Endothelial cell of umbilical vein (primary cell): ENCODE data around the gene RPH3AL. TPM values are rescaled to one million over a fixed set of nuclear protein-coding genes. Genes with fewer than 3 reads are reported as not detected.

ENCODE experiments used
- BruUV-seq: library from RNA; stranded (reverse); fragments of 400-500 nt; replicated peaks from 2 replicates; lab custom pipeline; 2021; lab: Mats Ljungman, UMichigan
- CTCF ChIA-PET: fragments of 300-600, 350-600 bp; sonication (Branson Sonifier 250); formaldehyde crosslinking; loops from one replicate; lab custom pipeline; 2021; ENCODE audit warnings: antibody characterized with exemption, inconsistent platforms; lab: Charles Lee
- POLR2A ChIA-PET: fragments of 300-600, 350-600 bp; sonication (Branson Sonifier 250); formaldehyde crosslinking; loops from one replicate; lab custom pipeline; 2021; ENCODE audit warnings: antibody characterized with exemption, inconsistent platforms; lab: Charles Lee
- DNase-seq: peaks from one replicate; pipeline ENCODE4 v3.0.0-alpha.2; 2011; ENCODE audit warnings: low read depth, low spot score
- FAIRE-seq: peaks from 2 replicates; lab custom pipeline; 2011; peaks lifted over from hg19 to GRCh38; lab: Jason Lieb, UNC
- H2AFZ ChIP-seq: 2 replicates; pipeline ENCODE4 v1.6.0; 2012; ENCODE audit warnings: low read depth, low read length, control low read depth, inconsistent platforms
- H3K27ac ChIP-seq: 2 replicates; pipeline ENCODE4 v1.5.1; 2011; ENCODE audit warnings: low read depth, mild to moderate bottlenecking, control low read depth, low read length, moderate library complexity; ENCODE audit not compliant: insufficient read depth
- H3K27me3 ChIP-seq, 2 experiments: 2 replicates each; pipeline versions ENCODE4 v1.6.0 to v1.6.1; 2011; ENCODE audit warnings: low read length in 2 of 2, mixed read lengths in 1 of 2; ENCODE audit not compliant: control insufficient read depth in 2 of 2, insufficient read depth in 2 of 2
- H3K36me3 ChIP-seq, 2 experiments: 2 replicates in 1 of 2; 3 replicates in 1 of 2; pipeline ENCODE4 v1.5.1; 2011; ENCODE audit warnings: low read length in 2 of 2, mild to moderate bottlenecking in 1 of 2, moderate library complexity in 1 of 2; ENCODE audit not compliant: control insufficient read depth in 2 of 2, insufficient read depth in 2 of 2; ENCODE audit errors: extremely low read depth in 1 of 2
- H3K4me1 ChIP-seq: 3 replicates; pipeline ENCODE4 v1.5.1; 2011; ENCODE audit warnings: mild to moderate bottlenecking, low read length; ENCODE audit not compliant: control insufficient read depth, insufficient read depth; ENCODE audit errors: extremely low read depth
- H3K4me2 ChIP-seq: 2 replicates; pipeline ENCODE4 v1.6.1; 2011; ENCODE audit warnings: low read length, control low read depth, mixed read lengths; ENCODE audit not compliant: insufficient read depth
- H3K4me3 ChIP-seq, 3 experiments: fragments of 200-600 bp in 1 of 3; sonication (generic), shearing (Covaris generic) in 1 of 3; replicated peaks in 1 of 3; 2 replicates each; pipeline ENCODE4 v1.5.1; 2011 to 2016; ENCODE audit warnings: control low read depth in 3 of 3, low read length in 3 of 3, mild to moderate bottlenecking in 2 of 3, inconsistent platforms in 1 of 3, low read depth in 1 of 3, moderate library complexity in 1 of 3; ENCODE audit not compliant: insufficient read depth in 1 of 3
- H3K79me2 ChIP-seq: 2 replicates; pipeline ENCODE4 v1.6.0; 2012; ENCODE audit warnings: low read length, inconsistent platforms; ENCODE audit not compliant: control insufficient read depth, insufficient read depth
- H3K9ac ChIP-seq: replicated peaks from 2 replicates; pipeline ENCODE3; 2011; ENCODE audit warnings: low read length, control low read depth; ENCODE audit not compliant: insufficient read depth; ENCODE audit errors: extremely low read depth
- H3K9me1 ChIP-seq: replicated peaks from 3 replicates; pipeline ENCODE4 v1.6.0; 2011; ENCODE audit warnings: mild to moderate bottlenecking, low read length; ENCODE audit not compliant: control insufficient read depth, insufficient read depth; ENCODE audit errors: extremely low read depth
- H3K9me3 ChIP-seq: replicated peaks from 2 replicates; pipeline ENCODE4 v1.5.1; 2012; ENCODE audit warnings: low read length, inconsistent platforms; ENCODE audit not compliant: control insufficient read depth, insufficient read depth
- H4K20me1 ChIP-seq: replicated peaks from 2 replicates; pipeline ENCODE3; 2011; ENCODE audit warnings: mild to moderate bottlenecking, low read length; ENCODE audit not compliant: control insufficient read depth, insufficient read depth; ENCODE audit errors: extremely low read depth
- CTCF ChIP-seq, 2 donors: IDR thresholded peaks; 1 replicate in 1 of 2; 2 replicates in 1 of 2; pipeline ENCODE4 v1.5.1; 2011; ENCODE audit warnings: low read length in 2 of 2, mild to moderate bottlenecking in 2 of 2, moderate library complexity in 2 of 2, control low read depth in 1 of 2, inconsistent platforms in 1 of 2, low read depth in 1 of 2; ENCODE audit not compliant: insufficient read depth in 1 of 2; ENCODE audit errors: extremely low read depth in 1 of 2
- EZH2 ChIP-seq: IDR thresholded peaks from 2 replicates; pipeline ENCODE4 v1.6.1; 2012; ENCODE audit warnings: borderline replicate concordance, low read depth, mild to moderate bottlenecking, moderate library complexity, low read length, inconsistent platforms; ENCODE audit not compliant: severe bottlenecking
- FOS ChIP-seq: IDR thresholded peaks from 2 replicates; pipeline ENCODE4 v1.6.1; 2011; ENCODE audit warnings: mild to moderate bottlenecking, low read length, moderate library complexity, borderline replicate concordance; ENCODE audit not compliant: insufficient read depth
- GATA2 ChIP-seq: IDR thresholded peaks from 2 replicates; pipeline ENCODE4 v1.7.0; 2011; ENCODE audit warnings: low read depth, mild to moderate bottlenecking, moderate library complexity, mixed read lengths, low read length; ENCODE audit not compliant: insufficient read length, insufficient read depth
- JUN ChIP-seq: IDR thresholded peaks from 2 replicates; pipeline ENCODE4 v1.6.1; 2011; ENCODE audit warnings: borderline replicate concordance, low read depth; ENCODE audit not compliant: insufficient read length, insufficient read depth
- MAX ChIP-seq: IDR thresholded peaks from 2 replicates; pipeline ENCODE4 v1.6.1; 2011; ENCODE audit not compliant: insufficient read depth, insufficient read length
- MYC ChIP-seq: IDR thresholded peaks from one replicate; pipeline ENCODE4 v1.6.1; 2011; ENCODE audit warnings: mild to moderate bottlenecking, low read depth, low read length
- POLR2A ChIP-seq: IDR thresholded peaks from 2 replicates; pipeline ENCODE4 v1.6.1; 2012; ENCODE audit warnings: low read depth, mild to moderate bottlenecking, control low read depth, low read length
- POLR2AphosphoS5 ChIP-seq: IDR thresholded peaks from 2 replicates; pipeline ENCODE4 v1.6.1; 2012; ENCODE audit warnings: low read depth, mild to moderate bottlenecking, control low read depth, low read length, moderate library complexity; ENCODE audit not compliant: insufficient read depth
- dilution Hi-C: fragments of 300-500 bp; cut with MboI; formaldehyde crosslinking; loops from one replicate; pipeline ENCODE4 v1.15.0; 2019; ENCODE audit warnings: low sequenced_read_pairs; ENCODE audit not compliant: extremely low pct_ligation_motif_present
- intact Hi-C: fragments of 100-400 bp; cut with micrococcal nuclease; formaldehyde crosslinking; loops from one replicate; pipeline ENCODE4 v1.10.0; 2022
- polyA plus RNA-seq, 4 experiments: library from polyadenylated mRNA; depleted of rRNA in 3 of 4; stranded (reverse) in 3 of 4; unstranded in 1 of 4; fragments of >200 nt; gene quantifications; 2 replicates each; pipeline versions ENCODE4 v1.2.1 to v1.2.3, GENCODE V29; 2011 to 2012; ENCODE audit warnings: missing spikeins in 1 of 4
- total RNA-seq: library from RNA; stranded (reverse); gene quantifications from 2 replicates; pipeline ENCODE4 v1.2.3, GENCODE V29; 2021

The RPH3AL gene
- total and polyA plus RNA-seq, 2 donors (not counting 3 experiments of a cell fraction or from before 2014, with no cell fraction given) = 4.1 to 7.0 TPM

- Histone ChIP-seq H4K20me1 (no peaks in the 10 kb centered on the region), H3K4me1 (no peaks in the 10 kb centered on the region), H3K9ac (no peak overlapping the region), H3K9me3 (no peaks in the 10 kb centered on the region), H3K79me2 (no peaks in the 10 kb centered on the region), H3K27me3 (no peaks in the 10 kb centered on the region), H3K4me3 (no peak overlapping the region), H3K27ac (no peak overlapping the region), H3K4me2 (no peak overlapping the region), H3K36me3 (peaks cover 0 to 3% of the 10 kb centered on the region in 2 experiments), H3K9me1 (no peaks in the 10 kb centered on the region), H2AFZ (no peak overlapping the region)
- no peak for DNase-seq
- CTCF ChIA-PET = no interaction called here
- FAIRE-seq = no peak
- POLR2A ChIA-PET = no interaction called here
- intact Hi-C loops = no loop called here
- dilution Hi-C loops = no loop called here
- TF ChIP-seq GATA2 (no peak), POLR2AphosphoS5 (no peak), CTCF (IDR thresholded peaks at IDR 0.05; ENCODE audit: extremely low read depth in 1 of 2, insufficient read depth in 1 of 2, low read depth in 1 of 2, low read length in 2 of 2) (no peak), EZH2 (no peak), FOS (no peak), MYC (no peak), POLR2A (no peak), JUN (no peak), MAX (no peak)
- BruUV-seq = no TSS peak
Observed at GRCh38 chr17:320809-321385, 31.7 kb downstream of the RPH3AL start.
